ENCODE results near the gene CDC14B.

- TF ChIP-seq SIN3A (IDR thresholded peaks at IDR 0.05; ENCODE audit: borderline replicate concordance, insufficient read depth, low read length) (no peak), POLR2AphosphoS5 (IDR thresholded peaks at IDR 0.05; ENCODE audit: low read depth, low read length) (no peak), TAF1 (IDR thresholded peaks at IDR 0.05; ENCODE audit: borderline replicate concordance, insufficient read depth, low read length) (no peak), FOXP2 (optimal IDR thresholded peaks at IDR 0.05; ENCODE audit: borderline replicate concordance, extremely low read depth, extremely low read length, insufficient read depth) (no peak)
- TF ChIP-seq, protein P1, sequence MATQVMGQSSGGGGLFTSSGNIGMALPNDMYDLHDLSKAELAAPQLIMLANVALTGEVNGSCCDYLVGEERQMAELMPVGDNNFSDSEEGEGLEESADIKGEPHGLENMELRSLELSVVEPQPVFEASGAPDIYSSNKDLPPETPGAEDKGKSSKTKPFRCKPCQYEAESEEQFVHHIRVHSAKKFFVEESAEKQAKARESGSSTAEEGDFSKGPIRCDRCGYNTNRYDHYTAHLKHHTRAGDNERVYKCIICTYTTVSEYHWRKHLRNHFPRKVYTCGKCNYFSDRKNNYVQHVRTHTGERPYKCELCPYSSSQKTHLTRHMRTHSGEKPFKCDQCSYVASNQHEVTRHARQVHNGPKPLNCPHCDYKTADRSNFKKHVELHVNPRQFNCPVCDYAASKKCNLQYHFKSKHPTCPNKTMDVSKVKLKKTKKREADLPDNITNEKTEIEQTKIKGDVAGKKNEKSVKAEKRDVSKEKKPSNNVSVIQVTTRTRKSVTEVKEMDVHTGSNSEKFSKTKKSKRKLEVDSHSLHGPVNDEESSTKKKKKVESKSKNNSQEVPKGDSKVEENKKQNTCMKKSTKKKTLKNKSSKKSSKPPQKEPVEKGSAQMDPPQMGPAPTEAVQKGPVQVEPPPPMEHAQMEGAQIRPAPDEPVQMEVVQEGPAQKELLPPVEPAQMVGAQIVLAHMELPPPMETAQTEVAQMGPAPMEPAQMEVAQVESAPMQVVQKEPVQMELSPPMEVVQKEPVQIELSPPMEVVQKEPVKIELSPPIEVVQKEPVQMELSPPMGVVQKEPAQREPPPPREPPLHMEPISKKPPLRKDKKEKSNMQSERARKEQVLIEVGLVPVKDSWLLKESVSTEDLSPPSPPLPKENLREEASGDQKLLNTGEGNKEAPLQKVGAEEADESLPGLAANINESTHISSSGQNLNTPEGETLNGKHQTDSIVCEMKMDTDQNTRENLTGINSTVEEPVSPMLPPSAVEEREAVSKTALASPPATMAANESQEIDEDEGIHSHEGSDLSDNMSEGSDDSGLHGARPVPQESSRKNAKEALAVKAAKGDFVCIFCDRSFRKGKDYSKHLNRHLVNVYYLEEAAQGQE (IDR thresholded peaks at IDR 0.05; ENCODE audit: insufficient read depth in 1 of 2, low read depth in 2 of 2, low read length in 2 of 2), result no peak
These were observed 136.4 kb downstream of the CDC14B start for GRCh38 chr9:96483197-96483596.
